GM18870 (cell line): ENCODE measurements around the gene RUFY3.
"Not testable (repeated sequence)": the region's sequence is repeated elsewhere in the genome, so short reads cannot be mapped to it uniquely, and the experiment has no call there.

Experiments used
- ATAC-seq: cut with Tn5 transposase; IDR thresholded peaks from one replicate; pipeline ENCODE4 v1.9.1; 2021; ENCODE audit warnings: moderate library complexity; ENCODE audit not compliant: unreplicated experiment

Gene RUFY3

DNA sequence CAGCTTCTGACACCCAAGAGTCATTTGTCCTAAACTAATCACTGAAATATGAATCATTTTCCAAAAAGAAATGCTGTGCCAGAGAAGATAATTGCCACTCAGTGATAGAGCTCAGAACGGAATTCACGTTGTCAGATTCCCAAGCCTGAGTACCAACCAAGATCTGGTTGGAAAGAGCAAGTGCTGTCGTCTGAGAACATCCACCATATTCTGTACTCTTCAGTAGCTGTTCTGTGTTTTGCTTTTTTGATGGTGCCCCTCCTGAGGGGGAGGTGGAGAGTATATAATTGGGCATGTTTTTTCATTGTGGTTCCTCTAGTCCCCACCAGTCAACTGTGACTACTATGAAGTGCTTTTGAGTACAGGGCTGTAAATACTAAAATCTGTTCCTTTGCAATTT is 13.2 kb downstream of the RUFY3 start:
- no peak for ATAC-seq

DNA sequence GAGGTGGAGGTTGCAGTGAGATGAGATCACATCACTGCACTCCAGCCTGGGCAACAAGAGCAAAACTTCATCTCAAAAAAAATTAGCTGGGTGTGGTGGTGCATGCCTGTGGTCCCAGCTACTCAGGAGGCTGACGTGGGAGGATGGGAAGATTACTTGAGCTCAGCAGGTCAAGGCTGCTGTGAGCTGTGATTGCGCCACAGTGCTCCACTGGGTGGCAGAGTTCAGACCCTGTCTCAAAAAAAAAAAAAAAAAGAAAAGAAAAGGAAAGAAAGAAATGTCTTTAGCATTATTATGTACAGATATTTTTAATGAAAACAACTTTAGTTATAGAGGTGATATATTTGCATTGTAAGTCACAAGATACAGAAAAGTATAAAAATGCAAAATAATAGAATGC is 14.2 kb downstream of the RUFY3 start:
- ATAC-seq, result not testable (repeated sequence)

DNA sequence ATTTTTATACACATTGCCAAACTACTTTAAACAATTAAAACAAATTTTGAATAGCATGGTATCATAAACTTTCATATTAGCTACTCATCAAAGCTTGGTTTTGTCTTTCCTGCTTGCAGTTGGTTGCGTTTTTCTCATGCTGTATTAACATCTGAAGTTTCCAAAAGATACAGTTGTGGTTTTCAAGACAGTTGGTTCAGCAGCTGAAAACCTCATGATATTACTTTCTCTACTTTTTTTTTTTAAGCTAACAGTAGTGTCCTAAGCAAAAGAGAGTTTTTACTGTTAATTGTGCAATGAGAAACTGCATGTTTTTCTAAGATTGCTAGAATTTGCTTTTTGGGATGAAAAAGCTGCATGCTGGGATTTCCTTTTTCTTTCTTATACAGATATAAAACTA is 15.2 kb downstream of the RUFY3 start:
- no peak for ATAC-seq

DNA sequence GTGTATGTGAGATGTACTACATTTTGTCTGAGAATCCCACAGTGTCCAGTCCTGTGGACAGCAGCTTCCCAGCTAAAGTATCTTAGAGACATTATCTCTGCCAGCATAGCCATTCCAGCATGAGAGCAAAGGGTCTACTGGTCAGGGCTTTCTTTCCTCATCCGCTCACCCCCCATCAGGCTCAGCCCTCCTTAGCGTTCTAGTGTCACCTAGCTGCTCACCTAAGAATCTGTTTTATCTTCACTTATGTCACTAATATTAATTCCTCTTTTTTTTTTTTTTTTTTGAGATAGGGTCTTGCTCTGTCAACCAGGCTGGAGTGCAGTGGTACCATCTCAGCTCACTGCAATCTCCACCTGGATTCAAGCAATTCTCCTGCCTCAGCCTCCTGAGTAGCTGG is 15.6 kb downstream of the RUFY3 start:
- no peak for ATAC-seq

DNA sequence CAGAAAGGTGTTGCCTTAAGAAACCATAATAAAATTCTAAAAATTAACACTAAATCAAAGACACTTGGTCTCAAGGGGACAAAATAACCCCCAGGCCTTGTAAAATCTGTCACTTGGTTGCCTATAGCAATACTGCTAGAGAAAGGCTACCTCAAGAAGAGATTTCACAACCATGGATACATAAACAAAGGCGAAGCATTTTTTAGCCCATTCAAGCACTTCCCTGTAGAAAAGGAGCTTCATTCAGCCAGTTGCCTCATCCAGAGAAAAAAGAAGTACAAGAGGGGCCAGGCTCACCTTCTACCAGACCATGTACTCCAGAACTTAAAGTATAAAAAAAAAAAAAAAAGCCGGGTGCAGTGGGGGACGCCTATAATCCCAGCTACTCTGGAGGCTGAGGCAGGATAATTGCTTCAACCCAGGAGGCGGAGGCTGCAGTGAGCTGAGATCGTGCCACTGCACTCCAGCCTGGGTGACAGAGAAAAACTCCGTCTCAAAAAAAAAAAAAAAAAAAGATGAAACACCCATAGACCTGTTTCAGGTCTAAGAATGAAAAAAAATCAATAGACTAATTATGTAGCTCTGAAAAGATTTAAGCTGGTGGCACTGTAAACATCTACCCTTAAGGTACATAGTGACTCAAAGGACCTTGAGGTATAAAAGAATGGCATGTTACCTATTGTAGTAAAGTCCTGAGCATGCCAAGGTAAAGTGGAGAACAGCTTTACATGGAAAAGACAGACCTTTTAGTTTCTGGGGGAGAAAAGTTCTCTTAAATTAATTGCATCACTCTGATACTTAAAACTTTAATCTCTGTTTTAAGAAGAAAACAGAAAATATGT is 18.0 kb downstream of the RUFY3 start:
- no peak for ATAC-seq

DNA sequence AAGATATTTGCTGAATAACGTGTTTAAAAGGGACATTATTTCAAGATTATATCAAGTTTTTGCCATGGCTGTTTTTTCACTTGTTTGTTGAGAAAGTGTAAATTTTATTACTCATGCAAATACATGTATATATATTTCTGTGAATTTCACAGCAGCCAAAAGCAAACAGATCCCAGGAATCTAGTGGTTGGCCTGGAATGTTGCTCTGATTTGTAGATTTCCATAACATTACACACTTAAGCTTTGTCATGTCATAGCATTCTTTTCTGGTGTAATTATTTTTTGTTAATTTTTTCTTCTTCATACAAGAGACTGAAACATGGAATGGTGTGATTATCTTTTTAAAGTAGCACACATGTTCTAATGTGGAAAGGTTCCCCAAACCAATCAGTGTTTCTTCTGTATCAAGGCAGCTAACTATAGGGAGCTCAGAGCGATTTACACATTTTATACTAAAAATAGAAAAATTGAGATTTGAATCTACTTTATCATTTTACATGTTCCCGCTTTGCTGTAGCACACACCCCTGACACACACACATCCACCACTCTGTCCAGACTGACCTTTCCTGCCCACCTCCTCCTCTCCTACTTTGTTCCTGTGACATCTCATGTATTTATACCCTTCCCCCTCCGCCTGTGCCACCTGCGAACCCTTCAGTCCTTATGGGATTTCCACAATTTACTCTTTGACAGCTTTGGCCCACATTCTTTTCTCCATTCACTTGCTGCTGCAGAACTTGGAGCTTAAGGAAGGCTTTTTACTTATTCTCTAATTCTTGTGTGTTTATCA is 20.3 kb downstream of the RUFY3 start:
- no peak for ATAC-seq

DNA sequence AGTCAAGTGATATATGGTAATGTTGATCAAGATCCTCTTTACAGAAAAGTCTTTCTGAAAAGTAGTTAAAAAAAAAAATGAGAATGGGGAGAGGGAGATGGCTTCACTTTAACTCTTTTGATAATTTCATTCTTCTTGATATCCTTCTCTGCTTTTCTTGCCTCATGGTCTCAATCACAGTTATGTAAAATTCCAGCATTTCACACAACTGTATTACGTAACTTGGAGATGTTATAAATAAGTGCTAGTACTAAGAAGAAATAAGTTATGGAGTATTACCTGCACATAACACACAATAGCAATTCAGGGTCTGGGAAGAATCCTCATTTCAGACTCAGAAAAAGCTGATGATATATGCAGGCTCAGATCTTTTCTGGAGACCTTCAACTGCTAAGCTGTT is 22.0 kb downstream of the RUFY3 start:
- no peak for ATAC-seq

DNA sequence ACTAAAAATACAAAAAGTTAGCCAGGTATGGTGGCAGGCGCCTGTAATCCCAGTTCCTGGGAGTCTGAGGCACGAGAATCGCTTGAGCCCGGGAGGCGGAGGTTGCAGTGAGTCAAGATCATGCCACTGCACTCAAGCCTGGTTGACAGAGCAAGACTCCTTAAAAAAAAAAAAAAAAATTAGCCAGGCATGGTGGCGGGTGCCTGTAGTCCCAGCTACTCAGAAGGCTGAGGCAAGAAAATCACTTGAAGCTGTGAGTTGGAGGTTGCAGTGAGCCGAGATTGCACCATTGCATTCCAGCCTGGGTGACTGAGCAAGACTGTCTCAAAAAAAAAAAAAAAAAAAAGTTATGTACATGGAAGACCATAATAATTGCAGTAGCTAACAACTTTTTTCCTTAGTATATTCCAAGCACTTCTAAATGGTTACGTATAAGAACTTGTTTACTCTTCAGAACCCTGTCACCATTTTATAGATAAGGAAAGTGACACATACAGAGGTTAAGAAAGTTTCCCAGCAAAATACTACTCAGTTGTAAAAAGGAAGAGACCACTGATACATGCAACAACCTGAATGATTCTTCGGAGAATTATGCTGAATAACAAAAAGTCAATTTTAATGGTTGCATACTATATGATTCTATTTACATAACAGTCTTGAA is 24.5 kb downstream of the RUFY3 start:
- ATAC-seq, result no peak

DNA sequence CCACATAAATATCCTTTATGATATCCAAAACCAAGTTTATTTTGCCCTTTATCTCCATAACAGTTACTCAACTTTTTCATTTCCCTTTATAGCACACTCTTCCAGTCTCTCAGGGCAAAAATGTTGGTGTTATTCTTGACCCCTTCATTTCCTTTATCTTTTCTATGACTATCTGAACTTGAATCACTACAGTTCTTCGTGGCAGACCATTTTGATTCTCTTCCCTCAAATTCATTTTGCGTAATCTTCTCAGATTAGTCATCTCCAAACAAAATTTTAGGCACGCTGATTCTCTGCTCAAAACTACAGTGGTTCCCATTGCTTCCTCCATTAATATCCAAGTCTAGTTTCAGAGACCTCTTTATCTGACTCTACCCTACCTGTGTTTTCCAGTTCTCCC is 26.1 kb downstream of the RUFY3 start:
- ATAC-seq, result no peak

DNA sequence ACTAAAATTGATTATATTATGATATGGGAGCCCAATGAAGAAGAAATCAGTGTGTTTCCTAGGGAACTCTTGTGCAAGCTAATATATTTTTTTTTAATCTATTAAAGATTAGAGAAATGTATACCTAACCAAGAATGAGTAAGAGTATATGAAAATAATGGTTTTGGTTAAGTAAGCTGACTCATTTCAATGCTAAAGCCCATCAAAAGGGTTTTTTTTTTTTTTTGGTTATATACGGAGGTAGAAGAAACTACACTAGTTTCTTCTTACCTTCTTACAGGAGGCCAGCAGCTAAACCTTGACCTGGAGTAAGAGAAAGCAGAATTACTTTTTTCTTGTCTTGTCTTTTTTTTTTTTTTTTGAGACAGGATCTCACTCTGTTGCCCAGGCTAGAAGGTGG is 27.5 kb downstream of the RUFY3 start:
- peak; percentile 89 for ATAC-seq

DNA sequence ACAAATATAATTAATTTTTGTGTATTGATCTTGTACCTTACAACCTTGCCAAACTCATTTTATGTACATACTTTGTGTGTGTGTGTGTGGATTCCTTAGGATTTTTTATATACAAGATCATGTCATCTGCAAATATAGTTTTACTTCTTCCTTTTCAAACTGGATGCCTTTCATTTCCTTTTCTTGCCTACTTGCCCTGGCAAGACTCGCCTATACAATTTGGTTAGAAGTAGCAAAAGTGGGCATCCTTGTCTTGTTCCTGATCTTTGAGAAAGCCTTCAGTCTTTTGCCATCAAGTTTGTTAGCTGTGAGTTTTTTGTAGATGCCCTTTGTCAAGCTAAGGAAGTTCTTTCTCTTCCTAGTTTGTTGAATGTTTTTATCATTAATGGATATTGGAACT is 30.5 kb downstream of the RUFY3 start:
- no peak for ATAC-seq

DNA sequence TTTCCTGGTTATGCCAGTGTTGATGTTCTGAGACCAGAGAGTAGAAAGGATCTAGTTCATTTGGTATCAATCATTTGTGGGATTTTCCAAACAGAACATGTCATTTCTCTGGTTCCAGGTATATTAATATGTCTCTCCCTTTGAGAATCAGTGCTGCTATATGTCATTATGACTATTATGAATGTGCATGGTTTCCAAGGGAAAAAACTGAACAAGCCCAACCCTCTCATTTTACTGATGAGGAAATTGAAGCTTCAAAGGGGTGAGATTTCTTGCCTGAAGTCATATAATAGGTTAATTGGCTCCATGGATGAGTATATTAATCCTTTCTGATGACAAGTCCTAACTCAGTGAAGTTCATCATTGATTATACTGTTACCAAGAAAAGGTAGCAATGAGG is 31.9 kb downstream of the RUFY3 start:
- ATAC-seq, result no peak

DNA sequence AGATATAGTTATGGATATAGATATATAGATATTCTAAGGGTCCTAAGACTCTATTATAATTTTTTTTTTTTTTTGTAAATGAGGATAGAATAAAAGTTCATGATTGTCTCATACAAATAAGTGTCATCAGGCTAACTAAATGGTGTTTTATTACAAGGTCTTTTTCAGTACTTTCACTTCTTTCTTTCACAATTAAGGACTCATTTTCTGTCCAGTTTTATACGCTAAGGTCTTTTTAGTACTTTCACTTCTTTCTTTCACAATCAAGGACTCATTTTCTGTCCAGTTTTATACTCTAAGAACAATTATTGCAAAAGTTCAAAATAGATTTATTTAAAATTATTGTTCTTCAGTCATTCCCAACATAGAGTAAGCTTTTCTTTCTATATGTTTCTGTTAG is 32.7 kb downstream of the RUFY3 start:
- peak; percentile 82 for ATAC-seq

DNA sequence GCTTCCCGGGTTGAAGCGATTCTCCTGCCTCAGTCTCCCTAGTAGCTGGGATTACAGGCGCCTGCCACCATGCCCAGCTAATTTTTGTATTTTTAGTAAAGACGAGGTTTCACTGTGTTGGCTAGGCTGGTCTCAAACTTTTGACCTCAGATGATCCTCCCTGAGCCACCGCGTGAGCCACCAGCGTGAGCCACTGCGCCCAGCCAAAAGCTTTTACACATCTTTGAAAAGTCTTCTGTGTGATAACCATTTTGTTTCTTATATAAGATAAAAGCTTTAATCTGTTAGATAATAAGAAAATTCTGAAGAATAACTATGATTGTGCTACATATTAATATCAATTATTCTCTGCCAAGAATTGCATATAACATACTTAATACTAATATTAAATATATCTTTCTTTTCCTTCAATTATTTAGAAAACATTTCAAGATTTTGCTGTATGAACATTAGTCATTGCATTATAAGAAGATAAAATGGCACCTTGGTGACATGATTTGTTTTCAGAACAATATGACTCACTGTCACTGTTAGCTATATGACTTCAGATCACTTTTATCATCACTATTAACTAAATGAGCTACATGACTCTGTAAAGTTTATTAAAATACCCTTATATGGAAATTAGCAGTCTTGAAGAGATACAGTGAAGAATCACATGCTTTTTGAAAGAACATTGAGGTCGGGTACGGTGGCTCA is 33.4 kb downstream of the RUFY3 start:
- no peak for ATAC-seq

DNA sequence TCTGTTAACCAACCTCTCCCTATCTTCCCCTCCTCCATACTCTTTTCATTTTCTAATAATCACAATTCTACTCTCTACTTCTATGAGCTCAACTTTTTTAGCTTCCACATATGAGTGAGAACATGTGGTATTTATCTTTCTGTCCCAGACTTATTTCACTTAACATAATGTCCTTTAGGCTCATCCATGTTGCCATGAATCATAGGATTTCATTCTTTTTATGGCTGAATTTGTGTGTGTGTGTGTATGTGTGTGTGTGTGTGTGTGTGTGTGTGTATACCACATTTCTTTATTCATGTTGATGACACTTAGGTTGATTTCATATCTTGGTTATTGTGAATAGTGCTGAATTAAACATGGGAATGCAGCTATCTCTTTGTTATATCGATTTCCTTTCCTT is 37.4 kb downstream of the RUFY3 start:
- ATAC-seq, result no peak

DNA sequence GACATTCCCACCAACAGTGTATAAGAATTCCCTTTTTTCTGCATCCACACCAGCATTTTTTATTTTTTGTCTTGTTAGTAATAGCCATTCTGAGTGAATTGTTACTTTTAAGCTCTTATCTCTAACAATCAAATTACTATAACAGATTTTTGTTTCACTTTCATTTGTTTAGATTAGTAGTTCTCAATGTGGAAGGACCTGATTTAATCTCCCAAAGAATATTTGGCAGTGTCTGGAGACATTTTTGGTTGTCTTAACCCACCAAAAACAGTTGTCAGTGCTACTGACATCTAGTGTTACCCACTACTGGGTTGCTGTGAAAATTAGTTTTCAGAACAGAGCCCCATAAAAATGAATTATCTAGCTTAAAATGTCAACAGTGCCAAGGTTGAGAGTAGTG is 37.9 kb downstream of the RUFY3 start:
- ATAC-seq, result no peak

DNA sequence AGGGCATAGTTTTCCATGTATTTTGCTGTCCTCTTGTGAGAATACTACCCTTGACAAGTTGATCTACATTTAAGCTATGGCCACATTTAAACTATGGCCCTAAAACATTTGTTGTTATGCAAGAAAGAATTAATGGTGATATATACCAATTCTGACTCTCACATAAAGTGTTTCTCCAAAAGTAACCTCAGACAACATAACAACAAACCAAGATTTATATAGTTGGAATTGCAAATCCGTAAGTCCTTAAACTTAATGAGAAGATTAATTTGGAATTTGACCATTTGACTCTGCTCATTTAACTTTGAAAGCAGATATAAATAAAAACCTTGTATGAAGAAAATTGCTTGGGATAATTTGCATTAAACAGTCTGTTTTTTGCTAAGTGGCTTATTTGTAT is 38.9 kb downstream of the RUFY3 start:
- ATAC-seq, result no peak

DNA sequence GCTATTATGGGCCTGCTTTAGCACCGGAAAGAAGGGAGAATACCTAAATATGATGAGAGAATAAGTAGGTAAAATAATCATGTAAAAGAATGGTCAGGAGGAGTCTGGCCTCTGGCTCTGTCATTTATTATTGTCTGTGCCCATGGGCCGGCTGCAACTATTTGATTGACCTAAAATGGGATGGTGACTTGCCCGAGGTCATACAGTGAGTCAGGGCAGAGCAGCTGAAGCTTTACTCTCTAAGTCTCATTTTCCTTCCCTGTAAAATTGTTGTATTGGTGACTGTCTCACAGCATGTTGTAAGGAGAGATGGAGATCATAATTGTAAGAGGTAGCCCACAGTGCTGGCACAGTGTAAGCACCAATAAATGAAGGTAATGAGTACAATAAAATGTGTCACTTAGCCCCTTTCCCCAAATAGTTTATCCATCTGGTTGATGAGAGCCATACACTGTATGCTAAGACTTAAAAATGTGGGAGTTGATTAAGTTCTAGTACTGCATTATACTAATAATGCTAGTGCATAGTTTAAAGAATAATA is 39.6 kb downstream of the RUFY3 start:
- no peak for ATAC-seq

DNA sequence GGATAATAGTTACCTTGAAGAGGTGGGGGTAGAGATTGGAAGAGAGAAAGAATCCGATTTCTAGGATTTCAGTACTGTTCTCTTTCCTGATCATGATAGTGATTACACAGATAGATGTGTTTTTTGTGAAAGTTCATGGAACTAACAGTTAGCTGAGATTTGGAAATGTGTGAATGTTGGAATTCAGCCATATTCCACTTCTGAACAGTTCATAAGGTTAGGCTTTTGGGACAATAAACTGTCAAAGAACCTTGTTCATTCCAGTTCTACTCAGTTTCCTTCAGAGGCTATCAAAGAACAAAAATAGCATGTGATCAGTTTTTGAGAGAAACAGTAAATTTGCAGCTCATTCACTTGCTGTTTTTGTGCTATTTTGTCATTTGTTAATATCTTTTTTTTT is 43.6 kb downstream of the RUFY3 start:
- ATAC-seq, result no peak

DNA sequence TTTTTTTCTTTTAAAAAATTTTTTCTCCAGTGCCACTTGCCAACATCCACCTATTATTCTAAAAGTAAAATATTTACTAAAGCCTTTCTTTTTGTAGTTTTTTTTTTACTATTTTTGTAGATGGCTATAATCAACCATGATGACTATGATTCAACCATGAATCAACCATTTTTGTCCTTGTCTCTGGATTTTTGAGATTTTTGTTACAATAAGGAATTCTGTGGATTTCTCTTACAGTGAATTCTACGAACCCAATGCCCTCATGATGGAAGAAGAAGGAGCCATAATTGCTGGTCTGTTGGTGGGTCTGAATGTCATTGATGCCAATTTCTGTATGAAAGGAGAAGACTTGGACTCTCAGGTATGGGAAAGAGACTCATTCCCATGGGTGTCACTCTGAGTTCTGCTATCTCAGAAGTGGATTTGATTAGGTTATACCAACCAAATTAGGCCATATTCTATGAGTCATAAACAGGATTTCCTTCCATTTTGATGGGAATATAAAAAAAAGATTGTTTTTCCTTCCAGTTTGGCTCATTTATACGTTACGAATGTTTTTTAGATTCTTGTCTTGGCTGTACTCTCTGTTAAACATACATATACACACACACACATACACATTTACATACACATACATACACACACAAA is 46.7 kb downstream of the RUFY3 start:
- no peak for ATAC-seq
